HEK293 (cell line): Measurements from ENCODE around the gene GUSB.

Source experiments
- CTCF ChIA-PET: fragments of 350-600 bp; formaldehyde crosslinking; extraction: SDS; loops from one replicate; lab custom pipeline; 2021; ENCODE audit warnings: antibody characterized with exemption; lab: Yijun Ruan, JAX
- POLR2A ChIA-PET: fragments of 300-600 bp; formaldehyde crosslinking; extraction: SDS; loops from one replicate; lab custom pipeline; 2020; ENCODE audit warnings: antibody characterized with exemption, inconsistent platforms; lab: Yijun Ruan, JAX
- H3K27ac ChIP-seq: fragments of 200-500 bp; sonication (Bioruptor generic); 2 replicates; pipeline ENCODE4 v1.5.1; 2014; ENCODE audit warnings: low read depth, low read length, control low read depth, inconsistent platforms; ENCODE audit errors: extremely low read depth
- H3K36me3 ChIP-seq, 2 experiments: fragments of 200-500 bp in 1 of 2; sonication (Bioruptor generic) in 1 of 2; 1 replicate in 1 of 2; 2 replicates in 1 of 2; pipeline ENCODE4 v1.5.1; 2014 to 2017; ENCODE audit warnings: inconsistent platforms in 2 of 2, low read length in 2 of 2; ENCODE audit not compliant: control insufficient read depth in 2 of 2, insufficient read depth in 1 of 2
- H3K4me1 ChIP-seq: fragments of 200-500 bp; sonication (Bioruptor generic); 2 replicates; pipeline ENCODE4 v1.5.1; 2014; ENCODE audit warnings: mild to moderate bottlenecking, low read length, inconsistent platforms; ENCODE audit not compliant: control insufficient read depth, insufficient read depth
- H3K4me3 ChIP-seq: 2 replicates; pipeline ENCODE4 v1.5.1; 2011; ENCODE audit warnings: low read depth, mild to moderate bottlenecking, control low read depth, low read length, moderate library complexity
- H3K9me3 ChIP-seq: fragments of 200-500 bp; sonication (Bioruptor generic); 2 replicates; pipeline ENCODE4 v1.5.1; 2014; ENCODE audit warnings: low read depth, low read length, inconsistent platforms; ENCODE audit not compliant: control insufficient read depth, insufficient read depth
- GLIS1 ChIP-seq: fragments of 450-650 bp; formaldehyde crosslinking; IDR thresholded peaks from 2 replicates; pipeline ENCODE4 v1.5.1; 2016; ENCODE audit warnings: missing biosample characterization, missing genetic modification characterization
- HOXA7 ChIP-seq: sonication (generic); formaldehyde crosslinking; IDR thresholded peaks from 2 replicates; pipeline ENCODE4 v1.8.1; 2022; ENCODE audit warnings: missing genetic modification reagents, borderline replicate concordance
- HOXC10 ChIP-seq: sonication (generic); formaldehyde crosslinking; IDR thresholded peaks from 2 replicates; pipeline ENCODE4 v1.8.1; 2023; ENCODE audit warnings: mild to moderate bottlenecking, missing genetic modification reagents
- IKZF3 ChIP-seq: fragments of 450-650 bp; IDR thresholded peaks from 2 replicates; pipeline ENCODE4 v1.5.0; 2018; ENCODE audit warnings: missing biosample characterization, mild to moderate bottlenecking, missing genetic modification characterization, moderate library complexity
- KLF7 ChIP-seq: fragments of 450-650 bp; formaldehyde crosslinking; IDR thresholded peaks from 2 replicates; pipeline ENCODE4 v1.5.1; 2016; ENCODE audit warnings: missing biosample characterization, missing genetic modification characterization, borderline replicate concordance
- SCRT2 ChIP-seq: fragments of 450-650 bp; formaldehyde crosslinking; IDR thresholded peaks from 2 replicates; pipeline ENCODE4 v1.5.1; 2016; ENCODE audit warnings: missing biosample characterization, missing genetic modification characterization
- ZBTB20 ChIP-seq: fragments of 450-650 bp; formaldehyde crosslinking; IDR thresholded peaks from 2 replicates; pipeline ENCODE4 v1.5.1; 2016; ENCODE audit warnings: missing biosample characterization, missing genetic modification characterization
- ZBTB7A ChIP-seq: fragments of 450-650 bp; formaldehyde crosslinking; IDR thresholded peaks from 2 replicates; pipeline ENCODE4 v1.5.1; 2016; ENCODE audit warnings: low read depth, missing biosample characterization, missing genetic modification characterization
- ZNF132 ChIP-seq: fragments of 450-650 bp; formaldehyde crosslinking; IDR thresholded peaks from 2 replicates; pipeline ENCODE4 v1.5.1; 2017; ENCODE audit warnings: missing biosample characterization, missing genetic modification characterization, borderline replicate concordance
- ZNF391 ChIP-seq: fragments of 450-650 bp; formaldehyde crosslinking; IDR thresholded peaks from 2 replicates; pipeline ENCODE4 v1.5.1; 2016; ENCODE audit warnings: low read depth, missing biosample characterization, missing genetic modification characterization, borderline replicate concordance
- ZNF521 ChIP-seq: fragments of 450-650 bp; formaldehyde crosslinking; IDR thresholded peaks from 2 replicates; pipeline ENCODE4 v1.5.1; 2017; ENCODE audit warnings: missing biosample characterization, mild to moderate bottlenecking, missing genetic modification characterization
- ZNF626 ChIP-seq: fragments of 450-650 bp; sonication (Bioruptor Pico); formaldehyde crosslinking; IDR thresholded peaks from 2 replicates; pipeline ENCODE4 v1.5.1; 2018; ENCODE audit warnings: missing biosample characterization, missing genetic modification characterization, inconsistent platforms
- ZNF660 ChIP-seq: fragments of 450-650 bp; IDR thresholded peaks from 2 replicates; pipeline ENCODE4 v1.5.1; 2018; ENCODE audit warnings: missing biosample characterization, mild to moderate bottlenecking, missing genetic modification characterization
- ZNF830 ChIP-seq: fragments of 450-650 bp; IDR thresholded peaks from 2 replicates; pipeline ENCODE4 v1.5.0; 2018; ENCODE audit warnings: missing biosample characterization, missing genetic modification characterization, low read depth, mild to moderate bottlenecking, moderate library complexity
- TF ChIP-seq, protein P1 (sequence below): fragments of 450-650 bp; formaldehyde crosslinking; IDR thresholded peaks from 2 replicates; pipeline ENCODE4 v1.5.1; 2016; ENCODE audit warnings: missing biosample characterization, missing genetic modification characterization
- TF ChIP-seq, protein P2 (sequence below): fragments of 450-650 bp; formaldehyde crosslinking; IDR thresholded peaks from 2 replicates; pipeline ENCODE4 v1.5.1; 2017; ENCODE audit warnings: missing biosample characterization, missing genetic modification characterization
- TF ChIP-seq, protein P3 (sequence below): fragments of 450-650 bp; formaldehyde crosslinking; IDR thresholded peaks from 2 replicates; pipeline ENCODE4 v1.5.1; 2016; ENCODE audit warnings: missing biosample characterization, missing genetic modification characterization
- TF ChIP-seq, protein P4 (sequence below): fragments of 450-650 bp; formaldehyde crosslinking; IDR thresholded peaks from 2 replicates; pipeline ENCODE4; 2016; ENCODE audit warnings: missing biosample characterization, missing genetic modification characterization
- TF ChIP-seq, protein P5 (sequence below): fragments of 450-650 bp; formaldehyde crosslinking; IDR thresholded peaks from 2 replicates; pipeline ENCODE4 v1.5.1; 2016; ENCODE audit warnings: missing biosample characterization, missing genetic modification characterization

GUSB gene

DNA sequence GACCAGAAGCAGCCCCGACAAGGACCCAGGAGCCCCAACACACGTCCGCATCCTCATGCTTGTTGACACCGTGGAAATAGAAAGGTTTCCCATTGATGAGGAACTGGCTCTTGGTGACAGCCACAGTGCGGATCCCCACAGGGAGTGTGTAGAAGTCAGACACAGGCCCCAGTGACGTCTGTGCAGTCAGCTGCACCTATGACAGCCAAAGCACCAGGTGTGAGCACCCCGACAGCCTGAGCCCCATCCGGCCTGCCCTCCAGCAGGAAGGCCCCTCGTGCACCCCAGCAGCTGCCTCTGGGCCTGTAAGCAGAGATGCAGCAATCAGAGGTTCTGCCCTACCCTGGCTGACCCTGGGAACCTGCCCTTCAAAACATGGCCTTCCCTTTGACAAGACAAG lies 7.1 kb downstream of the GUSB start (continued):
- TF ChIP-seq GLIS1 (tag by site-specific recombination): no peak
- TF ChIP-seq, protein P1, sequence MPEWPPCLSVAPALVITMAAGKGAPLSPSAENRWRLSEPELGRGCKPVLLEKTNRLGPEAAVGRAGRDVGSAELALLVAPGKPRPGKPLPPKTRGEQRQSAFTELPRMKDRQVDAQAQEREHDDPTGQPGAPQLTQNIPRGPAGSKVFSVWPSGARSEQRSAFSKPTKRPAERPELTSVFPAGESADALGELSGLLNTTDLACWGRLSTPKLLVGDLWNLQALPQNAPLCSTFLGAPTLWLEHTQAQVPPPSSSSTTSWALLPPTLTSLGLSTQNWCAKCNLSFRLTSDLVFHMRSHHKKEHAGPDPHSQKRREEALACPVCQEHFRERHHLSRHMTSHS (tag by site-specific recombination): no peak

DNA sequence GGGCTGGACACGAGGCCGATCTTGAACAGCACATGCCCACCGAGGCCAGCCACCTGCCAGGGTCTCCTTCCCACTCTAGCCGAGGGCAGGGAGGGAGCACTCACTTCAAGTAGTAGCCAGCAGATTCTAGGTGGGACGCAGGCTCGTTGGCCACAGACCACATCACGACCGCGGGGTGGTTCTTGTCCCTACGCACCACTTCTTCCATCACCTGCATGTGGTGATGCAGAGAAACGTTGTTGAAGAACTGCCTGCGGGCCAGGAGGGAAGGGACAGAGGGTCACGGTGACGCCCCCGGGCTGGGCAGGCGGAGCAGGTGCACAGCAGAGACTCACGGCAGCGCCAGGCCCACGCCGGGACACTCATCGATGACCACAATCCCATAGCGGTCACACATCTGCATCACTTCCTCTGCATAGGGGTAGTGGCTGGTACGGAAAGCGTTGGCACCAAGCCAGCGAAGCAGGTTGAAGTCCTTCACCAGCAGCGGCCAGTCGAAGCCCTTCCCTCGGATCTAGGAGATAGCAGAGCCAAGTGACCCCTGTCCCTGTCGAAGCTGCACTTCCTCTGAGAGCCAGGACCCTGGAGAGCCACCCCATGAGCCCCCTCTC lies 7.7 kb downstream of the GUSB start:
- Histone ChIP-seq H3K4me3 (no peak overlapping the region), H3K4me1 (no peaks in the 10 kb centered on the region), H3K27ac (no peak overlapping the region), H3K36me3 (peaks cover 42 to 74% of the 10 kb centered on the region in 2 experiments; a peak in 2 of 3 replicates), H3K9me3 (no peaks in the 10 kb centered on the region)
- ChIA-PET POLR2A (no interaction called here), CTCF (no interaction called here)
- TF ChIP-seq HOXA7 (no peak), ZNF626 (no peak), ZNF132 (tag by site-specific recombination) (no peak), ZNF391 (tag by site-specific recombination) (no peak), KLF7 (no peak), HOXC10 (CRISPR knock-in tag) (no peak), IKZF3 (tag by site-specific recombination) (no peak), ZNF660 (tag by site-specific recombination) (no peak), ZNF521 (tag by site-specific recombination) (no peak), ZNF830 (no peak), ZBTB20 (tag by site-specific recombination) (no peak), SCRT2 (tag by site-specific recombination) (no peak), ZBTB7A (tag by site-specific recombination) (no peak)
- TF ChIP-seq, protein P2, sequence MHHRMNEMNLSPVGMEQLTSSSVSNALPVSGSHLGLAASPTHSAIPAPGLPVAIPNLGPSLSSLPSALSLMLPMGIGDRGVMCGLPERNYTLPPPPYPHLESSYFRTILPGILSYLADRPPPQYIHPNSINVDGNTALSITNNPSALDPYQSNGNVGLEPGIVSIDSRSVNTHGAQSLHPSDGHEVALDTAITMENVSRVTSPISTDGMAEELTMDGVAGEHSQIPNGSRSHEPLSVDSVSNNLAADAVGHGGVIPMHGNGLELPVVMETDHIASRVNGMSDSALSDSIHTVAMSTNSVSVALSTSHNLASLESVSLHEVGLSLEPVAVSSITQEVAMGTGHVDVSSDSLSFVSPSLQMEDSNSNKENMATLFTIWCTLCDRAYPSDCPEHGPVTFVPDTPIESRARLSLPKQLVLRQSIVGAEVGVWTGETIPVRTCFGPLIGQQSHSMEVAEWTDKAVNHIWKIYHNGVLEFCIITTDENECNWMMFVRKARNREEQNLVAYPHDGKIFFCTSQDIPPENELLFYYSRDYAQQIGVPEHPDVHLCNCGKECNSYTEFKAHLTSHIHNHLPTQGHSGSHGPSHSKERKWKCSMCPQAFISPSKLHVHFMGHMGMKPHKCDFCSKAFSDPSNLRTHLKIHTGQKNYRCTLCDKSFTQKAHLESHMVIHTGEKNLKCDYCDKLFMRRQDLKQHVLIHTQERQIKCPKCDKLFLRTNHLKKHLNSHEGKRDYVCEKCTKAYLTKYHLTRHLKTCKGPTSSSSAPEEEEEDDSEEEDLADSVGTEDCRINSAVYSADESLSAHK (tag by site-specific recombination): no peak
- TF ChIP-seq, protein P3, sequence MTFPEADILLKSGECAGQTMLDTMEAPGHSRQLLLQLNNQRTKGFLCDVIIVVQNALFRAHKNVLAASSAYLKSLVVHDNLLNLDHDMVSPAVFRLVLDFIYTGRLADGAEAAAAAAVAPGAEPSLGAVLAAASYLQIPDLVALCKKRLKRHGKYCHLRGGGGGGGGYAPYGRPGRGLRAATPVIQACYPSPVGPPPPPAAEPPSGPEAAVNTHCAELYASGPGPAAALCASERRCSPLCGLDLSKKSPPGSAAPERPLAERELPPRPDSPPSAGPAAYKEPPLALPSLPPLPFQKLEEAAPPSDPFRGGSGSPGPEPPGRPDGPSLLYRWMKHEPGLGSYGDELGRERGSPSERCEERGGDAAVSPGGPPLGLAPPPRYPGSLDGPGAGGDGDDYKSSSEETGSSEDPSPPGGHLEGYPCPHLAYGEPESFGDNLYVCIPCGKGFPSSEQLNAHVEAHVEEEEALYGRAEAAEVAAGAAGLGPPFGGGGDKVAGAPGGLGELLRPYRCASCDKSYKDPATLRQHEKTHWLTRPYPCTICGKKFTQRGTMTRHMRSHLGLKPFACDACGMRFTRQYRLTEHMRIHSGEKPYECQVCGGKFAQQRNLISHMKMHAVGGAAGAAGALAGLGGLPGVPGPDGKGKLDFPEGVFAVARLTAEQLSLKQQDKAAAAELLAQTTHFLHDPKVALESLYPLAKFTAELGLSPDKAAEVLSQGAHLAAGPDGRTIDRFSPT (tag by site-specific recombination): no peak
- TF ChIP-seq, protein P4, sequence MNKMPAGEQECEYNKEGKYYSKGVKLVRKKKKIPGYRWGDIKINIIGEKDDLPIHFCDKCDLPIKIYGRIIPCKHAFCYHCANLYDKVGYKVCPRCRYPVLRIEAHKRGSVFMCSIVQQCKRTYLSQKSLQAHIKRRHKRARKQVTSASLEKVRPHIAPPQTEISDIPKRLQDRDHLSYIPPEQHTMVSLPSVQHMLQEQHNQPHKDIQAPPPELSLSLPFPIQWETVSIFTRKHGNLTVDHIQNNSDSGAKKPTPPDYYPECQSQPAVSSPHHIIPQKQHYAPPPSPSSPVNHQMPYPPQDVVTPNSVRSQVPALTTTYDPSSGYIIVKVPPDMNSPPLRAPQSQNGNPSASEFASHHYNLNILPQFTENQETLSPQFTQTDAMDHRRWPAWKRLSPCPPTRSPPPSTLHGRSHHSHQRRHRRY: no peak
- TF ChIP-seq, protein P5, sequence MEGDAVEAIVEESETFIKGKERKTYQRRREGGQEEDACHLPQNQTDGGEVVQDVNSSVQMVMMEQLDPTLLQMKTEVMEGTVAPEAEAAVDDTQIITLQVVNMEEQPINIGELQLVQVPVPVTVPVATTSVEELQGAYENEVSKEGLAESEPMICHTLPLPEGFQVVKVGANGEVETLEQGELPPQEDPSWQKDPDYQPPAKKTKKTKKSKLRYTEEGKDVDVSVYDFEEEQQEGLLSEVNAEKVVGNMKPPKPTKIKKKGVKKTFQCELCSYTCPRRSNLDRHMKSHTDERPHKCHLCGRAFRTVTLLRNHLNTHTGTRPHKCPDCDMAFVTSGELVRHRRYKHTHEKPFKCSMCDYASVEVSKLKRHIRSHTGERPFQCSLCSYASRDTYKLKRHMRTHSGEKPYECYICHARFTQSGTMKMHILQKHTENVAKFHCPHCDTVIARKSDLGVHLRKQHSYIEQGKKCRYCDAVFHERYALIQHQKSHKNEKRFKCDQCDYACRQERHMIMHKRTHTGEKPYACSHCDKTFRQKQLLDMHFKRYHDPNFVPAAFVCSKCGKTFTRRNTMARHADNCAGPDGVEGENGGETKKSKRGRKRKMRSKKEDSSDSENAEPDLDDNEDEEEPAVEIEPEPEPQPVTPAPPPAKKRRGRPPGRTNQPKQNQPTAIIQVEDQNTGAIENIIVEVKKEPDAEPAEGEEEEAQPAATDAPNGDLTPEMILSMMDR (tag by site-specific recombination): no peak
